PC-3 (cell line): ENCODE data around the gene LEKR1. TPM values are rescaled to one million over a fixed set of nuclear protein-coding genes. Genes with fewer than 3 reads are reported as not detected.

Source experiments
- ATAC-seq: fragments of 200-7000 bp; cut with Tn5 transposase; 2 replicates; pipeline ENCODE4 v1.9.1; 2020; ENCODE audit warnings: mild to moderate bottlenecking, moderate library complexity
- BruUV-seq: library from RNA; stranded (reverse); fragments of 400-500 nt; replicated peaks from 2 replicates; lab custom pipeline; 2021; lab: Mats Ljungman, UMichigan
- CTCF ChIA-PET: fragments of 300-600 bp; sonication (Branson Sonifier 250); formaldehyde crosslinking; loops from one replicate; lab custom pipeline; 2022; ENCODE audit warnings: antibody characterized with exemption; lab: Charles Lee
- POLR2A ChIA-PET: fragments of 300-600 bp; sonication (Branson Sonifier 250); formaldehyde crosslinking; loops from one replicate; lab custom pipeline; 2022; ENCODE audit warnings: antibody characterized with exemption; ENCODE audit not compliant: unreplicated experiment; lab: Charles Lee
- DNase-seq: peaks from one replicate; pipeline ENCODE4 v3.0.0-alpha.2; 2015
- H2AFZ ChIP-seq: fragments of 300-600 bp; sonication (generic); 2 replicates; pipeline ENCODE4 v1.6.0; 2016; ENCODE audit warnings: antibody characterized with exemption, low read length
- H3F3A ChIP-seq: fragments of 300-600 bp; sonication (generic); one replicate; pipeline ENCODE4 v1.6.0; 2017; ENCODE audit warnings: antibody characterized with exemption, low read length, control low read depth, mild to moderate bottlenecking; ENCODE audit not compliant: unreplicated experiment
- H3K27ac ChIP-seq: fragments of 300-600 bp; sonication (generic); 2 replicates; pipeline ENCODE4 v1.5.1; 2016; ENCODE audit warnings: mild to moderate bottlenecking, low read length
- H3K27me3 ChIP-seq: fragments of 300-600 bp; sonication (generic); 2 replicates; pipeline ENCODE4 v1.6.1; 2016; ENCODE audit warnings: low read length, mixed read lengths
- H3K36me3 ChIP-seq: fragments of 300-600 bp; sonication (generic); 2 replicates; pipeline ENCODE4 v1.6.1; 2016; ENCODE audit warnings: low read depth, mixed run types, low read length, mixed read lengths
- H3K4me1 ChIP-seq: fragments of 300-600 bp; sonication (generic); 2 replicates; pipeline ENCODE4 v1.5.1; 2016; ENCODE audit warnings: low read length; ENCODE audit not compliant: insufficient read depth
- H3K4me2 ChIP-seq: fragments of 300-600 bp; sonication (generic); 2 replicates; pipeline ENCODE4 v1.6.0; 2016; ENCODE audit warnings: low read length
- H3K4me3 ChIP-seq: fragments of 300-600 bp; sonication (generic); 2 replicates; pipeline ENCODE4 v1.5.1; 2016; ENCODE audit warnings: mild to moderate bottlenecking, low read length, mixed read lengths
- H3K79me2 ChIP-seq: fragments of 300-600 bp; sonication (generic); 2 replicates; pipeline ENCODE4 v1.6.1; 2017; ENCODE audit warnings: low read length, mixed read lengths
- H3K9ac ChIP-seq: fragments of 300-600 bp; sonication (generic); 2 replicates; pipeline ENCODE4 v1.6.0; 2016; ENCODE audit warnings: mild to moderate bottlenecking, low read length
- H3K9me2 ChIP-seq: fragments of 300-600 bp; sonication (generic); replicated peaks from 2 replicates; pipeline ENCODE4 v1.6.1; 2016; ENCODE audit warnings: mixed run types, low read length, mixed read lengths
- H3K9me3 ChIP-seq: fragments of 300-600 bp; sonication (generic); 2 replicates; pipeline ENCODE4 v1.6.1; 2016; ENCODE audit warnings: low read length, mixed read lengths
- H4K20me1 ChIP-seq: fragments of 300-600 bp; sonication (generic); 2 replicates; pipeline ENCODE4 v1.6.1; 2016; ENCODE audit warnings: low read length, mixed read lengths
- EZH2 ChIP-seq: fragments of 300-600 bp; sonication (generic); IDR thresholded peaks from one replicate; pipeline ENCODE4 v1.6.1; 2017; ENCODE audit warnings: antibody characterized with exemption, mild to moderate bottlenecking, low read length; ENCODE audit not compliant: unreplicated experiment
- EZH2phosphoT487 ChIP-seq: fragments of 300-600 bp; sonication (generic); IDR thresholded peaks from 2 replicates; pipeline ENCODE4 v1.6.1; 2018; ENCODE audit warnings: mild to moderate bottlenecking, antibody characterized with exemption, low read length, borderline replicate concordance
- intact Hi-C: fragments of 100-400 bp; cut with micrococcal nuclease; formaldehyde crosslinking; loops from 2 replicates; pipeline ENCODE4 v1.9.0; 2023
- total RNA-seq: library from RNA; depleted of rRNA; stranded (reverse); fragments of >200 nt; gene quantifications from 2 replicates; pipeline ENCODE4 v1.2.3, GENCODE V29; 2014
- TF ChIP-seq, protein P1 (sequence below): fragments of 300-600 bp; sonication (generic); conservative IDR thresholded peaks from 2 replicates; pipeline ENCODE4 v1.5.1; 2017; ENCODE audit warnings: antibody characterized with exemption, low read depth, mild to moderate bottlenecking, low read length

Gene LEKR1
- total RNA-seq, 1 experiment from 2014 or later, result 0.15 TPM

DNA sequence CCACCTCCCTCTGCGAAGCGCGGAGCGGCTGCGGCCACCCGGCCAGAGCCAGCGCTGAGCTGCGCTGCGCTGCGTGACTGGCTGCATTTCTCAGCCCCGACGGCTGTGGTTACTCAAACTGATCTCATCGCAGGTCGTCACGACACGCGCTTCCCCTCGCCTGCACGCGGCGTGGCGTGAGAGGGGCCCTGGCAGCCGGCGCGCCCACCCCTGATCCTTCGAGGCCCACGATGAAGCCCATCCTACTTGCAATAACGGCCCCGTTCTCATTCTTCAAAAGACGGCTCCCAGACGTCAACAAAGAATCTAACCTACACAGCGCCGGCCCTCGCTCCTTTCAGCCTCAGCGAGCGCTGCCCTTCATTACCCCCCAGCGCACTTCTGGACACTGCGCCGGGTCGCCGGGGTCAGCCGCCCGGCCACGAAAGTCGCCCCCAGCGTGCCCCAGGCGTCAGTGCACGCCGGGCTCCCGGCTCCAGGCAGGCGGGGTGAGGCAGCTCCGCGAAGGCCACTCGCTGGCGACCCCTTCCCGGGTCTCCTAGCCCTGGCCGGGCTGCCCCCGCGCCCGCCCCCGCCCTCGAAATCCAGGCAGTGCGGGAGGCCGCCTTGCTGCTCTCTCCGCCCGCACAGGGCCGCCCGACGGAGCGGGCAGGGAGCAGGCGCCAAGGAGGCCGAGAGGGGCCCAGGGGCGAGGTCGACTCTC, 9.9 kb upstream of the LEKR1 start:
- no peaks in the 10 kb centered on the region for H3K36me3 ChIP-seq
- no peaks in the 10 kb centered on the region for H4K20me1 ChIP-seq
- peaks cover 53% of the 10 kb centered on the region for H3K79me2 ChIP-seq
- BruUV-seq, result no TSS peak
- H3K4me2 ChIP-seq, result peak overlapping the region; percentile 86
- no peaks in the 10 kb centered on the region for H3K27me3 ChIP-seq
- CTCF ChIA-PET, result no interaction called here
- no peaks in the 10 kb centered on the region for H3K9me3 ChIP-seq
- H2AFZ ChIP-seq, result 0 out of 2 replicates have a peak overlapping the region, but pooled peaks have one; percentile 44
- POLR2A ChIA-PET, result interaction anchor here (1.3 kb wide), 1 partner anchor 273 kb away, joined by 9 read pairs; no protein-coding TSS in a partner anchor
- TF ChIP-seq, protein P1, sequence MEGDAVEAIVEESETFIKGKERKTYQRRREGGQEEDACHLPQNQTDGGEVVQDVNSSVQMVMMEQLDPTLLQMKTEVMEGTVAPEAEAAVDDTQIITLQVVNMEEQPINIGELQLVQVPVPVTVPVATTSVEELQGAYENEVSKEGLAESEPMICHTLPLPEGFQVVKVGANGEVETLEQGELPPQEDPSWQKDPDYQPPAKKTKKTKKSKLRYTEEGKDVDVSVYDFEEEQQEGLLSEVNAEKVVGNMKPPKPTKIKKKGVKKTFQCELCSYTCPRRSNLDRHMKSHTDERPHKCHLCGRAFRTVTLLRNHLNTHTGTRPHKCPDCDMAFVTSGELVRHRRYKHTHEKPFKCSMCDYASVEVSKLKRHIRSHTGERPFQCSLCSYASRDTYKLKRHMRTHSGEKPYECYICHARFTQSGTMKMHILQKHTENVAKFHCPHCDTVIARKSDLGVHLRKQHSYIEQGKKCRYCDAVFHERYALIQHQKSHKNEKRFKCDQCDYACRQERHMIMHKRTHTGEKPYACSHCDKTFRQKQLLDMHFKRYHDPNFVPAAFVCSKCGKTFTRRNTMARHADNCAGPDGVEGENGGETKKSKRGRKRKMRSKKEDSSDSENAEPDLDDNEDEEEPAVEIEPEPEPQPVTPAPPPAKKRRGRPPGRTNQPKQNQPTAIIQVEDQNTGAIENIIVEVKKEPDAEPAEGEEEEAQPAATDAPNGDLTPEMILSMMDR, result no peak; the same call in 1 of the 2 replicates
- TF ChIP-seq EZH2 (no peak), EZH2phosphoT487 (no peak)
- intact Hi-C loops, result loop anchor here (2.0 to 5.0 kb wide), 2 partner anchors 279 to 321 kb away; no protein-coding TSS in a partner anchor
- DNase-seq (peak; percentile 46), ATAC-seq (peak; percentile 1)
- H3K4me1 ChIP-seq, result peaks cover 73% of the 10 kb centered on the region
- H3K4me3 ChIP-seq, result peak overlapping the region; percentile 64
- no peaks in the 10 kb centered on the region for H3K9me2 ChIP-seq
- peak overlapping the region; percentile 98 for H3K27ac ChIP-seq
- peaks cover 10% of the 10 kb centered on the region for H3F3A ChIP-seq
- H3K9ac ChIP-seq, result peak overlapping the region; percentile 95

DNA sequence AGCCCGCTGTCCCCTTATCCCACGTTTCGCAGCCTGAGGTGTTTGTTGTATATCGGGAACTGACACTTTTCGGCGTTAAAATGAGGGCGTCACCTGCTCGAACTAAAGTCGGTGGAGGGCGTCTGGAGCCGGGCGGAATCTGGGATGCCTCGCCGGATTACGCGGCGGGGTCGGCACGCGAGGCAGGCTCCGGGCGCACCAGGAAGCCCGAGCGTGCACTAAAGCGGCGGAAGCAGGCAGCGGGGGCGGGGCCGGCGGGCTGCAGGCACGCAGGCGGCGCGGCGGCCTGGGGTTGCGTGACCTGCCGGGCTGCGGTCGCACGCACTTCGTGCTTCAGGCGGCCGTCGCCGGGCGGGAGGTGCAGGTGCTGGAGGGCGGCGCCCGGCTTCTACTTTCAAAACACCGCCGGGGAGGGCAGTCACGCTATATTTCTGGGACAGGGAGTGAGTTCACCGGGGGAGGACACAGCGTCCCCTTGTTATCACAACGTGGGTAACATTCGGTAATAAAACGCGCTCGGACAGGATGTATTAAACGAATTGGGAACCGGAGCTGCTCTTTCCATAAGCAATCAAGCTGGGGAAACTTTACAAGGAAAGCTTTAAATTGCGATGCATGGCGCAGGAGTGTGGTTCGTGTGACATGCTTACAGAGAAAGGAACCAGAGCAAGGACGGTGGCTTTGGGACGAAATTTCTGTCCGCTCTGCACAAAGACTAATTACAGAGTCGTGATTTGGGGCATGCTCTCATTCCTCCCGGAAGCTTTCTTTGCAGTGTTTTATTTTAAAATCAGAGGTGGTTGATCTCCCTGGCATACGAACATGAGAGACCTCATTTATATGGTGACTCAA, 9.1 kb upstream of the LEKR1 start:
- no peaks in the 10 kb centered on the region for H4K20me1 ChIP-seq
- peak overlapping the region; percentile 64 for H3K4me3 ChIP-seq
- ChIA-PET CTCF (interaction anchor here (0.5 to 0.8 kb wide), 3 partner anchors 75 to 773 kb away, joined by 3 to 4 read pairs (median 3); no protein-coding TSS in a partner anchor), POLR2A (interaction anchor here (0.5 to 1.3 kb wide), 8 partner anchors 136 to 343 kb away, joined by 3 to 9 read pairs (median 4); no protein-coding TSS in a partner anchor)
- TF ChIP-seq, protein P1, result 0 out of 2 replicates have a peak, but pooled peaks have one; percentile 18
- TF ChIP-seq EZH2 (no peak), EZH2phosphoT487 (peak; percentile 100)
- intact Hi-C loops, result loop anchor here (1.0 to 5.0 kb wide), 5 partner anchors 33 to 320 kb away; partner anchors contain the start of gene TIPARP
- peaks cover 46% of the 10 kb centered on the region for H3K79me2 ChIP-seq
- no peaks in the 10 kb centered on the region for H3K9me3 ChIP-seq
- BruUV-seq, result no TSS peak
- H3K9me2 ChIP-seq, result no peaks in the 10 kb centered on the region
- peak overlapping the region; percentile 44; the same call in 1 of the 2 replicates for H2AFZ ChIP-seq
- no peaks in the 10 kb centered on the region for H3K27me3 ChIP-seq
- H3F3A ChIP-seq, result peaks cover 10% of the 10 kb centered on the region
- DNase-seq (peak; percentile 95), ATAC-seq (peak; percentile 68)
- H3K4me1 ChIP-seq, result peaks cover 65% of the 10 kb centered on the region
- H3K27ac ChIP-seq, result peak overlapping the region; percentile 98
- H3K4me2 ChIP-seq, result peak overlapping the region; percentile 86
- H3K36me3 ChIP-seq, result no peaks in the 10 kb centered on the region
- peak overlapping the region; percentile 95 for H3K9ac ChIP-seq
